Breast epithelium (tissue), 4 donors: Measurements from ENCODE around the gene KCNH1. TPM values are rescaled to one million over a fixed set of nuclear protein-coding genes. Genes with fewer than 3 reads are reported as not detected.

Experiments used
- DNase-seq, 2 donors: peaks; one replicate each; pipeline ENCODE4 v3.0.0-alpha.2; 2019; ENCODE audit warnings: low spot score in 2 of 2
- H3K27ac ChIP-seq, 2 donors: fragments of 200-600 bp; sonication (generic) in 1 of 2; one replicate each; pipeline ENCODE4 v1.5.1; 2016 to 2019; ENCODE audit warnings: mild to moderate bottlenecking in 1 of 2
- H3K27me3 ChIP-seq, 2 donors: fragments of 200-600 bp; sonication (generic) in 1 of 2; one replicate each; pipeline versions ENCODE4 v1.5.1 to v1.6.0; 2017 to 2019; ENCODE audit warnings: control low read depth in 1 of 2, mild to moderate bottlenecking in 1 of 2
- H3K36me3 ChIP-seq: fragments of 200-600 bp; one replicate; pipeline ENCODE4 v1.5.1; 2019
- H3K4me1 ChIP-seq, 2 donors: fragments of 200-600 bp; sonication (generic); one replicate each; pipeline ENCODE4 v1.5.1; 2016 to 2019; ENCODE audit warnings: control low read depth in 1 of 2
- H3K4me3 ChIP-seq, 3 donors: fragments of 200-600 bp; sonication (generic); 1 replicate in 2 of 3; 2 replicates in 1 of 3; pipeline ENCODE4 v1.5.1; 2016 to 2019; ENCODE audit warnings: mild to moderate bottlenecking in 3 of 3, moderate library complexity in 2 of 3
- H3K9me3 ChIP-seq, 2 donors: fragments of 200-600 bp; sonication (generic) in 1 of 2; one replicate each; pipeline ENCODE4 v1.5.1; 2016 to 2019; ENCODE audit warnings: control low read depth in 1 of 2
- POLR2A ChIP-seq: fragments of 450-650 bp; IDR thresholded peaks from one replicate; pipeline ENCODE4 v1.6.1; 2016; ENCODE audit warnings: antibody characterized with exemption, mild to moderate bottlenecking, moderate library complexity
- POLR2AphosphoS5 ChIP-seq, 3 donors: sonication (generic); formaldehyde crosslinking; IDR thresholded peaks; one replicate each; pipeline ENCODE4 v1.6.1; 2017; ENCODE audit warnings: antibody characterized with exemption in 3 of 3
- intact Hi-C: fragments of 100-400 bp; cut with DNase I; formaldehyde crosslinking; loops from one replicate; pipeline ENCODE4 v1.15.1; 2023; ENCODE audit warnings: low total_unique reads
- total RNA-seq, 3 donors: library from RNA; depleted of rRNA; stranded (reverse); fragments of >200 nt; gene quantifications; one replicate each; pipeline ENCODE4 v1.1.0, GENCODE V29; 2016
- TF ChIP-seq, protein P1 (sequence below), 3 donors: fragments of 450-650 bp; IDR thresholded peaks; one replicate each; pipeline ENCODE4 v1.5.1; 2016 to 2017; ENCODE audit warnings: antibody characterized with exemption in 3 of 3, mild to moderate bottlenecking in 3 of 3, moderate library complexity in 3 of 3

Gene KCNH1
- total RNA-seq, 3 donors from 2014 or later, result 0.32 to 1.3 TPM; not detected in 1

DNA sequence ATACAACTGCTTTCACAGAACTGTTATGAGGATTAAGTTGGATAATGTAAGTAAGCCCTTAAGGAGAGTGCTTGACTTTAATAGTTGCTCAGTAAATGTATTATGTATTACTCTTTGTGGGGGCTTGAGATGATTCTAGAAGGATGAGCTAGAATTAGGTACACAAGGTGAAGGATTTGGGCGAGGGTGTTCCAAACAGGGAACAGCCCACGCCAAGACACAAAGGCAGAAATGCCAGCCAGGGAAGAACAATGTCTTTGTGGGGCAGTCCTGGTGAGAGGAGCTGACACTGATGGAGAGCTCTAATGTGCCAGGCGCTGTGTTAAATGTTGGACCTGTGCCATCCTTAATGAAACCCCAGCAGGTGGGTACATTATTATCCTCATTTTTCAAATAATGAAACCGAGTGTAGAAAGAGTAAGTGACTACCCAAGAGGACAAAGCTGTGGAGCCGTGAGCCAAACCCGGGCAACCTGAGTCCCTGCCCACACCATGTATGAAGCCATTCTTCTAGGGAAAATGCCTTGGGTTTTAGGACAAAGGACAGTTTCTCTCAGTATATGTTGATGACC is 442.8 kb downstream of the KCNH1 start:
- no peaks in the 10 kb centered on the region for H3K9me3 ChIP-seq
- H3K4me3 ChIP-seq, result no peak overlapping the region
- intact Hi-C loops, result no loop called here
- DNase-seq, result no peak
- no peaks in the 10 kb centered on the region for H3K36me3 ChIP-seq
- TF ChIP-seq POLR2AphosphoS5 (IDR thresholded peaks at IDR 0.05), result no peak
- no peak for TF ChIP-seq POLR2A
- TF ChIP-seq, protein P1, sequence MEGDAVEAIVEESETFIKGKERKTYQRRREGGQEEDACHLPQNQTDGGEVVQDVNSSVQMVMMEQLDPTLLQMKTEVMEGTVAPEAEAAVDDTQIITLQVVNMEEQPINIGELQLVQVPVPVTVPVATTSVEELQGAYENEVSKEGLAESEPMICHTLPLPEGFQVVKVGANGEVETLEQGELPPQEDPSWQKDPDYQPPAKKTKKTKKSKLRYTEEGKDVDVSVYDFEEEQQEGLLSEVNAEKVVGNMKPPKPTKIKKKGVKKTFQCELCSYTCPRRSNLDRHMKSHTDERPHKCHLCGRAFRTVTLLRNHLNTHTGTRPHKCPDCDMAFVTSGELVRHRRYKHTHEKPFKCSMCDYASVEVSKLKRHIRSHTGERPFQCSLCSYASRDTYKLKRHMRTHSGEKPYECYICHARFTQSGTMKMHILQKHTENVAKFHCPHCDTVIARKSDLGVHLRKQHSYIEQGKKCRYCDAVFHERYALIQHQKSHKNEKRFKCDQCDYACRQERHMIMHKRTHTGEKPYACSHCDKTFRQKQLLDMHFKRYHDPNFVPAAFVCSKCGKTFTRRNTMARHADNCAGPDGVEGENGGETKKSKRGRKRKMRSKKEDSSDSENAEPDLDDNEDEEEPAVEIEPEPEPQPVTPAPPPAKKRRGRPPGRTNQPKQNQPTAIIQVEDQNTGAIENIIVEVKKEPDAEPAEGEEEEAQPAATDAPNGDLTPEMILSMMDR (IDR thresholded peaks at IDR 0.05), result no peak
- no peak overlapping the region for H3K27ac ChIP-seq
- no peaks in the 10 kb centered on the region for H3K4me1 ChIP-seq
- no peaks in the 10 kb centered on the region for H3K27me3 ChIP-seq

GRCh38 chr1:210690236-210690635 is 443.7 kb downstream of the KCNH1 start:
- Histone ChIP-seq H3K4me3 (no peak overlapping the region), H3K36me3 (no peaks in the 10 kb centered on the region), H3K9me3 (no peaks in the 10 kb centered on the region), H3K27me3 (no peaks in the 10 kb centered on the region), H3K4me1 (no peaks in the 10 kb centered on the region), H3K27ac (no peak overlapping the region)
- intact Hi-C loops, result no loop called here
- TF ChIP-seq POLR2A (no peak), POLR2AphosphoS5 (IDR thresholded peaks at IDR 0.05) (no peak)
- TF ChIP-seq, protein P1 (IDR thresholded peaks at IDR 0.05), result no peak
- DNase-seq, result no peak

DNA sequence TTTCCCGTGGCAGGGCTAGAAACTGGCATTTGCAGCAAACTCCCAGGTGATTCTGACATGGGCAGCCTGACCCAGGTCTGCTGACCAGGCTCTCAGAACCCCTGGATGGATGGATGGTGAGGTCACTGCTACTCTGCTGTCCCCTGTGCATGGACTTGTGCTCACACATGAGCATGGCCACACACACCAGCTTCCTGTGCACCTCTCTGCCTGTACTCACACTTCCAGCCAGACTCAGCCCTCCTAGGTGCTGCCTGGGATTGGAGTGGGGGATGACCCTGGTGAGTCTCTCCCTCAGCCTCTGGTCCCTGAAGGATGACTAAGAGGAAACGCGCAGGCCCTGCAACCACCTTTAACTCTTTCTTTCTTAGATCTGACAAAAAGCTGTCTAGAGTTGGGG is 444.1 kb downstream of the KCNH1 start:
- Histone ChIP-seq H3K9me3 (no peaks in the 10 kb centered on the region), H3K27ac (no peak overlapping the region), H3K36me3 (no peaks in the 10 kb centered on the region), H3K27me3 (no peaks in the 10 kb centered on the region), H3K4me3 (no peak overlapping the region), H3K4me1 (no peaks in the 10 kb centered on the region)
- DNase-seq, result no peak
- intact Hi-C loops, result no loop called here
- TF ChIP-seq POLR2A, result no peak
- TF ChIP-seq POLR2AphosphoS5 (IDR thresholded peaks at IDR 0.05), result no peak
- TF ChIP-seq, protein P1 (IDR thresholded peaks at IDR 0.05), result no peak

- H3K27me3 ChIP-seq, result no peaks in the 10 kb centered on the region
- intact Hi-C loops, result no loop called here
- H3K9me3 ChIP-seq, result no peaks in the 10 kb centered on the region
- TF ChIP-seq POLR2AphosphoS5 (IDR thresholded peaks at IDR 0.05), result no peak
- TF ChIP-seq, protein P1 (IDR thresholded peaks at IDR 0.05), result no peak
- no peak for TF ChIP-seq POLR2A
- no peak overlapping the region for H3K27ac ChIP-seq
- H3K4me1 ChIP-seq, result no peaks in the 10 kb centered on the region
- H3K4me3 ChIP-seq, result no peak overlapping the region
- no peak for DNase-seq
- H3K36me3 ChIP-seq, result no peaks in the 10 kb centered on the region
These were observed 445.3 kb downstream of the KCNH1 start for GRCh38 chr1:210688512-210689234.

- intact Hi-C loops, result no loop called here
- H3K27me3 ChIP-seq, result no peaks in the 10 kb centered on the region
- no peak for TF ChIP-seq POLR2A
- TF ChIP-seq, protein P1 (IDR thresholded peaks at IDR 0.05), result no peak
- TF ChIP-seq POLR2AphosphoS5 (IDR thresholded peaks at IDR 0.05), result no peak
- no peak overlapping the region for H3K4me3 ChIP-seq
- no peaks in the 10 kb centered on the region for H3K9me3 ChIP-seq
- no peak overlapping the region for H3K27ac ChIP-seq
- H3K36me3 ChIP-seq, result no peaks in the 10 kb centered on the region
- H3K4me1 ChIP-seq, result no peaks in the 10 kb centered on the region
- no peak for DNase-seq
These were observed 446.2 kb downstream of the KCNH1 start for GRCh38 chr1:210687582-210688279.
